ENCODE data around the gene SLC25A14.

Gene SLC25A14

DNA sequence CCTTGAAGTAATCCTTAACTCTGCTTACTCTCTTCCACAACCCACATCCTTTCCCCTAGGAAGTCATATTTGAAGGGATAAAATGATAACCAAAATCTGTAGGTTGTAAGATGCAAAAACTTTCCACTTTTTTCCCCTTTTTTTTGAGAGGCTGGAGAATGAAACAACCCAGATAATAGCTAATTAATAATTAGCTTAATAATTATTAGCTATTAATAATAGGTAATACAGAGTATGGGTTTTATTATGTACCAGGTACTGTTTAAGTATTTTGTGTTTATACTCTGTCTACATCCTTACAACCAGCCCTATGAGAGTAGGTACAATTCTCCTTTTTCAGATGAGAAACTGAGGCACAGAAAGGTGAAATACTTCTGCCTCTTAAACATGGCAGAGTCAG is 36.4 kb downstream of the SLC25A14 start:
- no peak for DNase-seq (ENCODE audit: low spot score)
- Histone ChIP-seq H3K4me3 (ENCODE audit: low read length in 2 of 2) (no peak overlapping the region), H2BK5ac (ENCODE audit: low read length) (no peak overlapping the region), H3K36me3 (replicated peaks in 1 of 2; ENCODE audit: control insufficient read depth in 2 of 2, insufficient read depth in 2 of 2, low read length in 2 of 2) (no peaks in the 10 kb centered on the region), H3K4ac (ENCODE audit: low read length) (no peak overlapping the region), H2AFZ (ENCODE audit: low read length) (no peak overlapping the region), H3K27ac (replicated peaks; ENCODE audit: low read length) (no peak overlapping the region), H3K23ac (ENCODE audit: low read depth, low read length, poor library complexity) (no peak overlapping the region), H2BK15ac (ENCODE audit: low read length) (no peak overlapping the region), H3K9me3 (replicated peaks in 1 of 2; ENCODE audit: control insufficient read depth in 2 of 2, insufficient read depth in 1 of 2, low read depth in 1 of 2, low read length in 2 of 2) (no peaks in the 10 kb centered on the region), H2BK12ac (ENCODE audit: low read length) (no peak overlapping the region), H4K8ac (ENCODE audit: low read depth, low read length) (no peak overlapping the region), H4K91ac (ENCODE audit: low read depth, low read length, poor library complexity) (no peak overlapping the region), H3K4me2 (ENCODE audit: insufficient read depth, low read length, poor library complexity, severe bottlenecking) (no peak overlapping the region), H3K4me1 (ENCODE audit: control insufficient read depth in 2 of 2, insufficient read depth in 1 of 2, low read depth in 1 of 2, low read length in 2 of 2) (no peaks in the 10 kb centered on the region), H2BK120ac (ENCODE audit: low read depth, low read length) (no peak overlapping the region), H3K18ac (ENCODE audit: low read length) (no peak overlapping the region), H3K27me3 (ENCODE audit: control insufficient read depth in 3 of 3, insufficient read depth in 3 of 3, low read depth in 1 of 3, low read length in 3 of 3) (no peaks in the 10 kb centered on the region), H3K14ac (ENCODE audit: low read length) (no peak overlapping the region), H3K9ac (ENCODE audit: low read depth, low read length, poor library complexity) (no peak overlapping the region), H3K79me1 (ENCODE audit: low read depth, low read length) (no peaks in the 10 kb centered on the region), H2AK5ac (ENCODE audit: low read depth, low read length) (no peak overlapping the region)

- Histone ChIP-seq H3K27ac (replicated peaks; ENCODE audit: low read length) (no peak overlapping the region), H2BK12ac (ENCODE audit: low read length) (no peak overlapping the region), H4K8ac (ENCODE audit: low read depth, low read length) (no peak overlapping the region), H4K91ac (ENCODE audit: low read depth, low read length, poor library complexity) (no peak overlapping the region), H3K4me1 (ENCODE audit: control insufficient read depth in 2 of 2, insufficient read depth in 1 of 2, low read depth in 1 of 2, low read length in 2 of 2) (no peaks in the 10 kb centered on the region), H3K18ac (ENCODE audit: low read length) (no peak overlapping the region), H3K9me3 (replicated peaks in 1 of 2; ENCODE audit: control insufficient read depth in 2 of 2, insufficient read depth in 1 of 2, low read depth in 1 of 2, low read length in 2 of 2) (no peaks in the 10 kb centered on the region), H3K9ac (ENCODE audit: low read depth, low read length, poor library complexity) (no peak overlapping the region), H3K4ac (ENCODE audit: low read length) (no peak overlapping the region), H3K36me3 (replicated peaks in 1 of 2; ENCODE audit: control insufficient read depth in 2 of 2, insufficient read depth in 2 of 2, low read length in 2 of 2) (no peaks in the 10 kb centered on the region), H2BK15ac (ENCODE audit: low read length) (no peak overlapping the region), H3K23ac (ENCODE audit: low read depth, low read length, poor library complexity) (no peak overlapping the region), H2BK5ac (ENCODE audit: low read length) (no peak overlapping the region), H3K4me2 (ENCODE audit: insufficient read depth, low read length, poor library complexity, severe bottlenecking) (no peak overlapping the region), H3K4me3 (ENCODE audit: low read length in 2 of 2) (no peak overlapping the region), H2AFZ (ENCODE audit: low read length) (peak overlapping the region; percentile 71), H3K27me3 (ENCODE audit: control insufficient read depth in 3 of 3, insufficient read depth in 3 of 3, low read depth in 1 of 3, low read length in 3 of 3) (peaks cover 0 to 10% (median 0%) of the 10 kb centered on the region in 3 experiments), H2BK120ac (ENCODE audit: low read depth, low read length) (no peak overlapping the region), H3K14ac (ENCODE audit: low read length) (no peak overlapping the region), H3K79me1 (ENCODE audit: low read depth, low read length) (no peaks in the 10 kb centered on the region), H2AK5ac (ENCODE audit: low read depth, low read length) (no peak overlapping the region)
- WGBS, 2 donors (ENCODE audit: extremely low coverage in 2 of 2, insufficient read length in 2 of 2, insufficient replicate concordance in 1 of 2), result no CpG with 5 or more reads among the region's 5 CpGs
- no peak for DNase-seq (ENCODE audit: low spot score)
These were observed 38.4 kb downstream of the SLC25A14 start for GRCh38 chrX:130378024-130378669.

GRCh38 chrX:130385520-130385919 is 45.8 kb downstream of the SLC25A14 start, which contains the start of gene GPR119:
Gene GPR119 (minus strand): TSS chrX:130385674. CDS start chrX:130385447, 227 bp downstream.
- Histone ChIP-seq H3K4me1 (ENCODE audit: control insufficient read depth in 2 of 2, insufficient read depth in 1 of 2, low read depth in 1 of 2, low read length in 2 of 2) (no peaks in the 10 kb centered on the region), H3K9me3 (replicated peaks in 1 of 2; ENCODE audit: control insufficient read depth in 2 of 2, insufficient read depth in 1 of 2, low read depth in 1 of 2, low read length in 2 of 2) (no peaks in the 10 kb centered on the region), H3K36me3 (replicated peaks in 1 of 2; ENCODE audit: control insufficient read depth in 2 of 2, insufficient read depth in 2 of 2, low read length in 2 of 2) (no peaks in the 10 kb centered on the region), H2BK120ac (ENCODE audit: low read depth, low read length) (no peak within 1 kb of the TSS), H3K79me1 (ENCODE audit: low read depth, low read length) (no peaks in the 10 kb centered on the region), H2BK5ac (ENCODE audit: low read length) (no peak within 1 kb of the TSS), H3K27me3 (ENCODE audit: control insufficient read depth in 3 of 3, insufficient read depth in 3 of 3, low read depth in 1 of 3, low read length in 3 of 3) (peaks cover 0 to 31% (median 0%) of the 10 kb centered on the region in 3 experiments), H3K18ac (ENCODE audit: low read length) (no peak within 1 kb of the TSS), H3K4ac (ENCODE audit: low read length) (no peak within 1 kb of the TSS), H4K8ac (ENCODE audit: low read depth, low read length) (no peak within 1 kb of the TSS), H2AK5ac (ENCODE audit: low read depth, low read length) (no peak within 1 kb of the TSS), H3K9ac (ENCODE audit: low read depth, low read length, poor library complexity) (no peak within 1 kb of the TSS), H3K23ac (ENCODE audit: low read depth, low read length, poor library complexity) (no peak within 1 kb of the TSS), H2BK12ac (ENCODE audit: low read length) (no peak within 1 kb of the TSS), H3K27ac (replicated peaks; ENCODE audit: low read length) (no peak within 1 kb of the TSS), H3K4me2 (ENCODE audit: insufficient read depth, low read length, poor library complexity, severe bottlenecking) (no peak within 1 kb of the TSS), H2BK15ac (ENCODE audit: low read length) (no peak within 1 kb of the TSS), H2AFZ (ENCODE audit: low read length) (no peak within 1 kb of the TSS), H3K14ac (ENCODE audit: low read length) (no peak within 1 kb of the TSS), H4K91ac (ENCODE audit: low read depth, low read length, poor library complexity) (no peak within 1 kb of the TSS), H3K4me3 (ENCODE audit: low read length in 2 of 2) (no peak within 1 kb of the TSS)
- WGBS, 2 donors (ENCODE audit: extremely low coverage in 2 of 2, insufficient read length in 2 of 2, insufficient replicate concordance in 1 of 2), result no CpG with 5 or more reads among the region's 4 CpGs
- DNase-seq (ENCODE audit: low spot score), result no peak

DNA sequence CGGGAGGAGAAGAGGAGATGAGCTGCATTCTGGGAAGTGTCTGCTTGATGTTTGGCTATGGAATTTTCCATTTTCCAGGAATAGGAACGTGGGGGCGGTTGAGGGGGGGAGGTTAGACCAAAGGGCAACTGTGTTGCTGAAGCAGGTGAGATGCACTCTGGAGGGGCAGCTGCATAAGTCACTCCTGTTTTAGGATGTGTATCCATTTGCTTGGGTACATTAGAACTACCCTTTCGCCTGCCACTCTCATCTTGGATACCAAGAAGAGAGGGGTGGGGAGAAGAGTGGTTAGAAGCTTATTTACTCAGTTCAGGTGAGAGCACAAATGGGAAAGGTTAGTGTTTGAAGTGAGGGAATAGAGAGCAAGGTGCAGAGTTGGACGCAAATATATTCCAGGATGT is 46.7 kb downstream of the SLC25A14 start:
- Histone ChIP-seq H4K91ac (ENCODE audit: low read depth, low read length, poor library complexity) (no peak overlapping the region), H3K18ac (ENCODE audit: low read length) (no peak overlapping the region), H3K4me3 (ENCODE audit: low read length in 2 of 2) (no peak overlapping the region), H2BK5ac (ENCODE audit: low read length) (no peak overlapping the region), H3K27ac (replicated peaks; ENCODE audit: low read length) (no peak overlapping the region), H3K4me2 (ENCODE audit: insufficient read depth, low read length, poor library complexity, severe bottlenecking) (no peak overlapping the region), H3K79me1 (ENCODE audit: low read depth, low read length) (no peaks in the 10 kb centered on the region), H3K4ac (ENCODE audit: low read length) (no peak overlapping the region), H3K4me1 (ENCODE audit: control insufficient read depth in 2 of 2, insufficient read depth in 1 of 2, low read depth in 1 of 2, low read length in 2 of 2) (no peaks in the 10 kb centered on the region), H2AFZ (ENCODE audit: low read length) (no peak overlapping the region), H3K14ac (ENCODE audit: low read length) (no peak overlapping the region), H3K9ac (ENCODE audit: low read depth, low read length, poor library complexity) (no peak overlapping the region), H3K36me3 (replicated peaks in 1 of 2; ENCODE audit: control insufficient read depth in 2 of 2, insufficient read depth in 2 of 2, low read length in 2 of 2) (no peaks in the 10 kb centered on the region), H3K9me3 (replicated peaks in 1 of 2; ENCODE audit: control insufficient read depth in 2 of 2, insufficient read depth in 1 of 2, low read depth in 1 of 2, low read length in 2 of 2) (no peaks in the 10 kb centered on the region), H2BK12ac (ENCODE audit: low read length) (no peak overlapping the region), H2BK15ac (ENCODE audit: low read length) (no peak overlapping the region), H2BK120ac (ENCODE audit: low read depth, low read length) (no peak overlapping the region), H3K27me3 (ENCODE audit: control insufficient read depth in 3 of 3, insufficient read depth in 3 of 3, low read depth in 1 of 3, low read length in 3 of 3) (peaks cover 0 to 31% (median 0%) of the 10 kb centered on the region in 3 experiments), H2AK5ac (ENCODE audit: low read depth, low read length) (no peak overlapping the region), H4K8ac (ENCODE audit: low read depth, low read length) (no peak overlapping the region), H3K23ac (ENCODE audit: low read depth, low read length, poor library complexity) (no peak overlapping the region)
- no CpG with 5 or more reads among the region's 5 CpGs for WGBS, 2 donors (ENCODE audit: extremely low coverage in 2 of 2, insufficient read length in 2 of 2, insufficient replicate concordance in 1 of 2)
- DNase-seq (ENCODE audit: low spot score), result no peak
